CD1c-positive myeloid dendritic cell (primary cell): ENCODE measurements around the gene TLK1.

Experiments
- DNase-seq: peaks from one replicate; pipeline ENCODE4 v3.0.0-alpha.2; 2016; ENCODE audit errors: extremely low spot score

TLK1 gene

GRCh38 chr2:171160119-171160955, at the start of gene TLK1:
Gene TLK1, minus strand, starts transcription at chr2:171160893. Its CDS starts 465 bp downstream, at chr2:171160428.
- peak; percentile 84 for DNase-seq

DNA sequence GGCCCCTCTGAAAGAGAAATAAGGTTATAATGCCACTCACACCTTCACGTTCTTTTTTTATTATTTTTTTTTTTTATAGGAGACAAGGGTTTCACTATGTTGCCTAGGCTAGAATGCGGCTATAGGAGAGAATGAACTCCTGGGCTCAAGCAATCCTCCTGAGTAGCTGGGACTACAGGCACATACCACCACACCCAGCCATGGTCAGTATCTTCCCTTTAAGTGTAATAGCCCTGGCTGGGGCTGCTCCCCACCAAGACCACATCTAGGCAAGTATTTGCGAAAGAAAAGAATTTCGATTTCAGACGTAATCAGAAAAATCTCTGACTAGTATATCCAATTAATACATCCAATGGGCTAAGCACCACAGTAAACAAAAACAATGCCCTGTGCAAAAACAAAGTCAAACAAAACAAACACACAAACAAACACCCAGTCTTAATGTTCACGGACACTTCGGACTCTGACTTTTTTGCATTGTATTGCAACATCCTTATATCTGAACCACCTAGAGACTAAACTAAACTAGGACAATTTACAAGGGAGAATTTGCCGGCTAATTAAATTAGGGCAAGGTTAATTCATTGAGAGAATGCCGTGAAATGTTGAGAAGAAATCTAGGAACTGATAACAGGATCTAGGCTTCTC, 49.6 kb upstream of the TLK1 start:
- no peak for DNase-seq

DNA sequence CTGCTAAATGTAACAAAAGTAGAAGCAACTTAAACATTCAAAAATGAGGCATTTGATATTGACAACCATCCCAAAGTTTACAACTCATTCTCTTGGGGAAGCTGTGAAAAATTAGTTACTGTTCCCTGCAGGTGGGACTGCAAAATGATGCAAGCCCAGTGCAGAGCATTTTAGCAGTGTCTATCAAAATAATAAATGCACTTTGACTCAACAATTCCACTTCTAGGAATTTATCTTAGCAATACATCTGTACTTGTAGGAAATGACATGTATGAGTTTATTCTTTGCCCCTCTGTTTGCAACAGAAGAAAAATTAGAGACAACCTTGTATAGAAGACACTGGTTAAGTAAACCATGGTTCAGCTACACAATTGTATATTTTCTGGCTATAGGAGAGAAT, 48.0 kb upstream of the TLK1 start:
- DNase-seq: no peak

GRCh38 chr2:171206422-171207115, 45.9 kb upstream of the TLK1 start:
- no peak for DNase-seq

- no peak for DNase-seq
Observed at GRCh38 chr2:171205551-171205950, 44.9 kb upstream of the TLK1 start.

GRCh38 chr2:171201767-171202166, 41.1 kb upstream of the TLK1 start:
- no peak for DNase-seq

GRCh38 chr2:171201271-171201670, 40.6 kb upstream of the TLK1 start:
- DNase-seq: no peak

- DNase-seq: no peak
Observed at GRCh38 chr2:171200469-171200868, 39.8 kb upstream of the TLK1 start.

GRCh38 chr2:171191021-171191420, 30.3 kb upstream of the TLK1 start:
- peak; percentile 35 for DNase-seq

DNA sequence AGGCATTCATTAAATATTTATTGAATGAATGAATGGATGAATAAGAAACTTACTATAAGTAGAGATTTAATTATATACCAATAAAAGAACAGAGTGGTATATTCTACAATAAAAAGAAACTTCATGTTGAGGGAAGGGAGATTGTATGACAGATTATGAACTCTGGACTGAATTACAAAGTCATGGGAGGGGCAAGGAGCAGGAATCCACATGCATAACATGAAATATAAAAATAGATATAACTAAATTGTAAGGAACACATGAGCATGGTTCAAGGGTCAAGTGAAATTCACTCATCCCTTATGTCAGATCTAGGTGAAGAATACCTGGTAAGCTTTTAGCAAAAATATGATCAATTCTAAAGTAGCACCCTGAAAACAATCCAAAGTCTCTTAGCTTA, 27.1 kb upstream of the TLK1 start:
- DNase-seq: no peak

DNA sequence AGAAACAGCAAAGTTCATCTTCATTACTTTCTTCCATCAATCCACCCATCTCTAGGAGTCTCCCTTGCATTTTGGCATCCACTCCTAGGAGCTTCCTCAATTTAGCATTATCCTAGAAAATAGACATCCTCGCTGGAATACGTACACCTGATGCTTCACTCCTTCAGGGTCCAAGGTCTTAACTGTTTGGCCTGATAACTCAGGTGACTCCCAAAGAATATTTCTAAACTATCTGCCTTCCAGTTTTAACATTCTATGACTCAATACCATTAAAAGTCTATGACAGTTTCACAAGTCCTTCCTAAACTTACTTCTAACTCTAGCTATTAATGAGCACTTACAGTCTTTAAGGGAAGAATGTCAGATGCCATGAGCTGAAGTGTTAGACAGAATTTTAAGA, 26.5 kb upstream of the TLK1 start:
- DNase-seq: no peak

GRCh38 chr2:171185941-171186340, 25.2 kb upstream of the TLK1 start:
- DNase-seq: no peak

- DNase-seq: no peak
Observed at GRCh38 chr2:171185165-171185818, 24.6 kb upstream of the TLK1 start.

- DNase-seq: no peak
Observed at GRCh38 chr2:171181064-171182049, 20.7 kb upstream of the TLK1 start.

- no peak for DNase-seq
Observed at GRCh38 chr2:171180229-171180930, 19.7 kb upstream of the TLK1 start.

DNA sequence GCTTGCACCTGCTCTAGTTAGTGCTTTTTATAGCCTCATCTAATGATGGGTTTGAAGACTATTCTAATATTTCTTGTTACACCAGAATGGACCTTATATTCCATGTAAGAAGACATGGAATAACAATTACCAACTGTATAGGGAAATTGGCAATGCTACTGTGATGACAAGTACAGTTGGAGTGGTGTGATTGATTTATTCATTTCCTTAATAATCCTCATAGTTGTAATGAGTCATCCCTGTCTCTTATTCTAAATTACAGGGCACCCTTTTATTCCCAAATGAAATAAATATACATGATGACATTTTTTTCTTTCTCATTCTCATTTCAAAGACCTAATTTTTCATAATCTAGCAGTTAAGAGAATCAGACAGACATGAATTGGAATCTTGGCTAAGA, 18.3 kb upstream of the TLK1 start:
- no peak for DNase-seq

GRCh38 chr2:171176516-171176915, 15.8 kb upstream of the TLK1 start:
- no peak for DNase-seq

DNA sequence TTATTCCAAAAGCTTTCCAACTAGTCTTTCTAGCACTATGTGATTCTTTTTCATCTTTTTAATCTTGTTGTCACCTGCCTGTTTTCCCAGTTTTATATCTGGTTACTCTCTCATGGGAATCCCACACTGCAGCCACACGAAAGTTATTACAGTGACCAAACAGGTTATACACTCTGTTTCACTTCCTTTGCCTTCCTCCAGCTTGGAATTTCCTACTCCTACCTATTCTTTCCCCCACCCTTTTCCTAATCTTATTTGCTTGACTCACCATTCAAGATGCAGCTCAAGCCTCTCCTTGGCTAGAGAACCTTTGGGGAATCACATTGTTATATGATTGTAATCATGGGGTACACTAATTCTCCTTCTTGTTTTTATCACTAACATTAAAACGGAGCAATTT, 13.4 kb upstream of the TLK1 start:
- no peak for DNase-seq

DNA sequence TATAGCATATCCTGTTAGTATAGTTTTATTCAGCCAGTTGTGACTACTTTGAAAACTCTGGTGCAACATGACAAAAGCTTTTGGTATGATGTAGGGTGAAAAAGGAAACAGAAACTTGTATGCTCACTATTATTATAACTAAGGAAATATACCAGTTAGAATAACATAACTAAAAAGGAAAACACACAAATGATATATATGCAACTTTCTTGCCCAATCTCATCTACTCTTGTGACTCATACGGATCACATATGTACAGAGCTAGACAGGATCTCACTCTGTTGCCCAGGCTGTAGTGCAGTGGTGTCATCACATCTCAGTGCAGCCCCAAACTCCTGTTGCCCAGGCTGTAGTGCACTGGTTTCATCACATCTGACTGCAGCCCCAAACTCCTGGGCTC, 12.4 kb upstream of the TLK1 start:
- no peak for DNase-seq

GRCh38 chr2:171171808-171172207, 11.1 kb upstream of the TLK1 start:
- DNase-seq: no peak
